IMR-90 (cell line): ENCODE measurements around the gene INSYN1. TPM values are rescaled to one million over a fixed set of nuclear protein-coding genes. Genes with fewer than 3 reads are reported as not detected.

Experiments
- ATAC-seq: fragments of 200-7000 bp; cut with Tn5 transposase; 2 replicates; pipeline ENCODE4 v1.9.1; 2020; ENCODE audit warnings: low read depth, mild to moderate bottlenecking, moderate library complexity
- BruUV-seq: library from RNA; stranded (reverse); fragments of 400-500 nt; replicated peaks from 2 replicates; lab custom pipeline; 2021; lab: Mats Ljungman, UMichigan
- CTCF ChIA-PET: fragments of 300-600 bp; formaldehyde crosslinking; extraction: SDS; loops from one replicate; lab custom pipeline; 2021; ENCODE audit warnings: antibody characterized with exemption; lab: Yijun Ruan, JAX
- POLR2A ChIA-PET: fragments of 300-600 bp; sonication (Branson Sonifier 250); formaldehyde crosslinking; loops from one replicate; lab custom pipeline; 2022; ENCODE audit warnings: antibody characterized with exemption; ENCODE audit not compliant: unreplicated experiment; lab: Charles Lee
- DNase-seq: peaks from one replicate; pipeline ENCODE4 v3.0.0; 2013
- H2AFZ ChIP-seq: replicated peaks from 2 replicates; pipeline ENCODE3; 2013; ENCODE audit warnings: low read length, mild to moderate bottlenecking; ENCODE audit not compliant: poor library complexity
- H2AK5ac ChIP-seq: 2 replicates; pipeline ENCODE4 v1.6.1; 2013; ENCODE audit warnings: low read depth, low read length, inconsistent platforms
- H2AK9ac ChIP-seq: replicated peaks from 2 replicates; pipeline ENCODE3; 2013; ENCODE audit warnings: mild to moderate bottlenecking, low read depth, low read length, moderate library complexity; ENCODE audit not compliant: poor library complexity
- H2BK120ac ChIP-seq: 2 replicates; pipeline ENCODE4 v1.6.1; 2013; ENCODE audit warnings: low read depth, low read length, inconsistent platforms
- H2BK15ac ChIP-seq: 3 replicates; pipeline ENCODE4 v1.6.1; 2013; ENCODE audit warnings: low read depth, low read length, inconsistent platforms
- H2BK20ac ChIP-seq: 2 replicates; pipeline ENCODE4 v1.6.1; 2013; ENCODE audit warnings: low read depth, mild to moderate bottlenecking, inconsistent platforms, low read length, moderate library complexity
- H2BK5ac ChIP-seq: 2 replicates; pipeline ENCODE4 v1.6.1; 2013; ENCODE audit warnings: mild to moderate bottlenecking, low read depth, low read length, inconsistent platforms; ENCODE audit not compliant: poor library complexity, severe bottlenecking
- H3K14ac ChIP-seq: replicated peaks from 2 replicates; pipeline ENCODE4 v1.6.1; 2013; ENCODE audit warnings: low read depth, low read length, inconsistent platforms
- H3K18ac ChIP-seq: 2 replicates; pipeline ENCODE4 v1.6.1; 2013; ENCODE audit warnings: low read depth, low read length, control low read depth
- H3K23ac ChIP-seq: 2 replicates; pipeline ENCODE4 v1.6.1; 2013; ENCODE audit warnings: low read depth, low read length, inconsistent platforms
- H3K27ac ChIP-seq: 2 replicates; pipeline ENCODE4 v1.5.1; 2013; ENCODE audit warnings: mild to moderate bottlenecking, control low read depth, low read length; ENCODE audit not compliant: insufficient read depth
- H3K27me3 ChIP-seq: 2 replicates; pipeline ENCODE4 v1.6.1; 2013; ENCODE audit warnings: low read length; ENCODE audit not compliant: control insufficient read depth, insufficient read depth
- H3K36me3 ChIP-seq: 2 replicates; pipeline ENCODE4 v1.6.1; 2013; ENCODE audit warnings: low read length, mixed read lengths; ENCODE audit not compliant: control insufficient read depth, insufficient read depth
- H3K4ac ChIP-seq: 2 replicates; pipeline ENCODE4 v1.6.1; 2013; ENCODE audit warnings: low read depth, low read length, inconsistent platforms
- H3K4me1 ChIP-seq: 2 replicates; pipeline ENCODE4 v1.6.1; 2013; ENCODE audit warnings: low read length, mixed read lengths; ENCODE audit not compliant: control insufficient read depth, insufficient read depth
- H3K4me2 ChIP-seq: 2 replicates; pipeline ENCODE4 v1.6.1; 2013; ENCODE audit warnings: low read depth, mild to moderate bottlenecking, control low read depth, low read length, moderate library complexity
- H3K4me3 ChIP-seq: 2 replicates; pipeline ENCODE4 v1.5.1; 2013; ENCODE audit warnings: low read depth, mild to moderate bottlenecking, control low read depth, low read length, moderate library complexity; ENCODE audit not compliant: insufficient read depth
- H3K56ac ChIP-seq: 2 replicates; pipeline ENCODE4 v1.6.1; 2013; ENCODE audit warnings: low read length, inconsistent platforms; ENCODE audit not compliant: insufficient read depth; ENCODE audit errors: extremely low read depth
- H3K79me1 ChIP-seq, 2 experiments: 2 replicates each; pipeline ENCODE4 v1.6.1; 2013; ENCODE audit warnings: low read length in 2 of 2, inconsistent platforms in 1 of 2, low read depth in 1 of 2
- H3K9ac ChIP-seq: 2 replicates; pipeline ENCODE4 v1.6.1; 2013; ENCODE audit warnings: low read depth, low read length, control low read depth
- H3K9me1 ChIP-seq: 2 replicates; pipeline ENCODE4 v1.6.1; 2013; ENCODE audit warnings: low read length, inconsistent platforms; ENCODE audit not compliant: insufficient read depth
- H3K9me3 ChIP-seq: 2 replicates; pipeline ENCODE4 v1.6.1; 2013; ENCODE audit warnings: low read length; ENCODE audit not compliant: control insufficient read depth, insufficient read depth
- H4K20me1 ChIP-seq: 2 replicates; pipeline ENCODE4 v1.6.1; 2013; ENCODE audit warnings: low read length, inconsistent platforms; ENCODE audit not compliant: insufficient read depth
- H4K5ac ChIP-seq: 2 replicates; pipeline ENCODE4 v1.6.1; 2013; ENCODE audit warnings: mild to moderate bottlenecking, low read depth, low read length, control low read depth
- H4K8ac ChIP-seq, 2 experiments: 2 replicates each; pipeline ENCODE4 v1.6.1; 2013; ENCODE audit warnings: low read depth in 2 of 2, low read length in 2 of 2, control low read depth in 1 of 2, inconsistent platforms in 1 of 2
- H4K91ac ChIP-seq: 2 replicates; pipeline ENCODE4 v1.6.1; 2013; ENCODE audit warnings: low read depth, low read length, inconsistent platforms; ENCODE audit not compliant: insufficient read depth
- CHD1 ChIP-seq: IDR thresholded peaks from 2 replicates; pipeline ENCODE4 v1.6.1; 2012; ENCODE audit warnings: low read depth, low read length, improper control_type of control experiment
- MAFK ChIP-seq: IDR thresholded peaks from 2 replicates; pipeline ENCODE4 v1.6.1; 2012; ENCODE audit warnings: low read depth, low read length, improper control_type of control experiment
- MAZ ChIP-seq: IDR thresholded peaks from 2 replicates; pipeline ENCODE4 v1.6.1; 2012; ENCODE audit warnings: low read depth, mild to moderate bottlenecking, low read length, improper control_type of control experiment, moderate library complexity, borderline replicate concordance
- NFE2L2 ChIP-seq: fragments of 150-350 bp; IDR thresholded peaks from 2 replicates; pipeline ENCODE4 v1.6.1; 2016; ENCODE audit warnings: low read depth, mild to moderate bottlenecking, low read length
- POLR2A ChIP-seq: IDR thresholded peaks from 2 replicates; pipeline ENCODE4 v1.6.1; 2012; ENCODE audit warnings: mild to moderate bottlenecking, low read depth, low read length
- RAD21 ChIP-seq: IDR thresholded peaks from 2 replicates; pipeline ENCODE4 v1.6.1; 2012; ENCODE audit warnings: low read length, improper control_type of control experiment
- RFX5 ChIP-seq: IDR thresholded peaks from 2 replicates; pipeline ENCODE4 v1.8.0; 2012; ENCODE audit warnings: low read depth, mild to moderate bottlenecking, low read length, moderate library complexity
- WGBS, 2 experiments: methylation state at CpG; one replicate each; pipeline versions ENCODE4 v1.1.5 to v1.1.7; 2013; ENCODE audit warnings: missing lambda C conversion rate in 2 of 2; ENCODE audit not compliant: insufficient read length in 1 of 2; ENCODE audit errors: extremely low coverage in 2 of 2; 5-methylcytosine and 5-hydroxymethylcytosine counted together
- dilution Hi-C: fragments of 300-500 bp; cut with HindIII; formaldehyde crosslinking; loops from one replicate; pipeline ENCODE4 v1.14.3; 2018; ENCODE audit warnings: low sequenced_read_pairs; ENCODE audit not compliant: unreplicated experiment
- in situ Hi-C: fragments of 300-500 bp; cut with MboI; formaldehyde crosslinking; loops from 3 replicates; pipeline ENCODE4 v1.14.3; 2019; ENCODE audit warnings: low sequenced_read_pairs, inconsistent platforms, mixed read lengths
- intact Hi-C: fragments of 100-400 bp; cut with micrococcal nuclease; formaldehyde crosslinking; loops from 2 replicates; pipeline ENCODE4 v1.10.0; 2022
- polyA plus RNA-seq, 3 experiments: library from polyadenylated mRNA; depleted of rRNA; stranded (reverse); fragments of >200 nt; gene quantifications; 2 replicates each; pipeline ENCODE4 v1.2.3, GENCODE V29; 2012; ENCODE audit warnings: low replicate concordance in 1 of 3
- total RNA-seq: library from RNA; depleted of rRNA; stranded (reverse); fragments of >200 nt; gene quantifications from 2 replicates; pipeline ENCODE4 v1.2.3, GENCODE V29; 2012
- TF ChIP-seq, protein P1 (sequence below): fragments of 150-350 bp; IDR thresholded peaks from 2 replicates; pipeline ENCODE4 v1.6.1; 2016; ENCODE audit warnings: low read depth, mild to moderate bottlenecking, low read length, moderate library complexity, borderline replicate concordance

INSYN1 gene
- total and polyA plus RNA-seq, 2 of the 4 experiments (the other 2 are of a cell fraction) = 0.18 to 0.34 TPM

DNA sequence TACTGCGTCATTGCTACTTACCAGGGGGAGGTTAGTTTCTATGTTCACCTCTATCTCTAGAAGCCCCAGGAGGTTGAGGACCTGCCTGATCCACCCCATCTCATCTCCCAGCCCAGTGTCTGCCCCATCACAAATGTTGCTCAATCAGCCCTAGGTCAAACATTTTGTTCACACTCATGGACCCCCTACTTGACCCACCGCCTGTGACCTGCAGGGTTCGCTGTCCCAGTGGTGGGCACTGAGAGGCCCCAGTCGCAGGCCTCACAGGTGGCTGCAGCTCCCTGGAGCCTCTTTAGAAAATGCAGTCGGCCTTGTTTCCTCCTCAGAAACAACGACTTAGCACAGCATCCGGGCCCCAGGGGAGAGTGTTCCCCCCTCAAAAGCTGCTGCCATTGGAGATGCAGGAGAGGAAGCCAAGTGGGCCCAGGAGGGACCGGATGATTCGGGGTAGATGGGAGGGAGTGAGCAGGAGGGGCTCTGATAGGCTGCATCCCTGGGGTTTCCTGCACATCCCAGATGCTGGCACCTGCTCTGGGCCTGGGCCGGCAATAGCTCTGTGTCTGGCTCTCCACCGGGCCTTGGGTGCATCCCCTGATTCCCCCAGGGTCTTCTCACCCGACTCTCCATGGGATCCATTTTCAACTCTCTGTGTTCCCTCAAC is 18.4 kb upstream of the INSYN1 start:
- Histone ChIP-seq H3K9me3 (no peaks in the 10 kb centered on the region), H4K8ac (no peak overlapping the region), H2AFZ (no peak overlapping the region), H3K27ac (no peak overlapping the region), H2BK20ac (no peak overlapping the region), H3K27me3 (peaks cover 62% of the 10 kb centered on the region), H3K4me3 (no peak overlapping the region), H2AK9ac (no peak overlapping the region), H2BK120ac (no peak overlapping the region), H3K56ac (no peak overlapping the region), H2BK15ac (no peak overlapping the region), H3K79me1 (no peaks in the 10 kb centered on the region), H4K91ac (no peak overlapping the region), H2BK5ac (no peak overlapping the region), H3K9me1 (no peaks in the 10 kb centered on the region), H3K18ac (no peak overlapping the region), H4K20me1 (no peaks in the 10 kb centered on the region), H4K5ac (no peak overlapping the region), H3K14ac (no peak overlapping the region), H2AK5ac (no peak overlapping the region), H3K4me1 (peaks cover 3% of the 10 kb centered on the region), H3K23ac (no peak overlapping the region), H3K4ac (no peak overlapping the region), H3K36me3 (no peaks in the 10 kb centered on the region), H3K9ac (no peak overlapping the region), H3K4me2 (no peak overlapping the region)
- DNase-seq = no peak
- no TSS peak for BruUV-seq
- in situ Hi-C loops (no loop called here), dilution Hi-C loops (no loop called here), intact Hi-C loops (no loop called here)
- WGBS, 2 experiments = 60% methylated on average over 1 of the region's 12 CpGs; no CpG with 5 or more reads in 1 of the 2 experiments
- ATAC-seq = no peak
- no peak for TF ChIP-seq NFE2L2
- TF ChIP-seq, protein P1, sequence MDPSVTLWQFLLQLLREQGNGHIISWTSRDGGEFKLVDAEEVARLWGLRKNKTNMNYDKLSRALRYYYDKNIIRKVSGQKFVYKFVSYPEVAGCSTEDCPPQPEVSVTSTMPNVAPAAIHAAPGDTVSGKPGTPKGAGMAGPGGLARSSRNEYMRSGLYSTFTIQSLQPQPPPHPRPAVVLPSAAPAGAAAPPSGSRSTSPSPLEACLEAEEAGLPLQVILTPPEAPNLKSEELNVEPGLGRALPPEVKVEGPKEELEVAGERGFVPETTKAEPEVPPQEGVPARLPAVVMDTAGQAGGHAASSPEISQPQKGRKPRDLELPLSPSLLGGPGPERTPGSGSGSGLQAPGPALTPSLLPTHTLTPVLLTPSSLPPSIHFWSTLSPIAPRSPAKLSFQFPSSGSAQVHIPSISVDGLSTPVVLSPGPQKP = no peak
- TF ChIP-seq RFX5 = no peak
- no peak for TF ChIP-seq RAD21
- no peak for TF ChIP-seq MAFK
- TF ChIP-seq POLR2A = no peak
- TF ChIP-seq CHD1 = no peak
- TF ChIP-seq MAZ = no peak
- POLR2A ChIA-PET = no interaction called here
- CTCF ChIA-PET = no interaction called here
